Karpas-422 (cell line): ENCODE results near the gene DOCK4. TPM values are rescaled to one million over a fixed set of nuclear protein-coding genes. Genes with fewer than 3 reads are reported as not detected.

Source experiments
- DNase-seq: peaks from one replicate; pipeline ENCODE4 v3.0.0-alpha.2; 2015
- H2AFZ ChIP-seq: fragments of 200-600 bp; sonication (generic); 2 replicates; pipeline ENCODE4 v1.6.1; 2014; ENCODE audit warnings: antibody characterized with exemption, low read length, mixed read lengths
- H3K27ac ChIP-seq: fragments of 200-600 bp; sonication (generic); 2 replicates; pipeline ENCODE4 v1.5.1; 2014; ENCODE audit warnings: mild to moderate bottlenecking, low read length, moderate library complexity
- H3K27me3 ChIP-seq: fragments of 200-600 bp; sonication (generic); 2 replicates; pipeline ENCODE4 v1.6.1; 2014; ENCODE audit warnings: low read length, mixed read lengths
- H3K36me3 ChIP-seq: fragments of 200-600 bp; sonication (generic); 2 replicates; pipeline ENCODE4 v1.6.1; 2014; ENCODE audit warnings: low read length, mixed read lengths; ENCODE audit not compliant: insufficient read depth
- H3K4me1 ChIP-seq: fragments of 200-600 bp; sonication (generic); 2 replicates; pipeline ENCODE4 v1.6.1; 2014; ENCODE audit warnings: mild to moderate bottlenecking, low read length, mixed read lengths
- H3K4me2 ChIP-seq: fragments of 200-600 bp; sonication (generic); 2 replicates; pipeline ENCODE4 v1.6.1; 2014; ENCODE audit warnings: low read length, low read depth, mild to moderate bottlenecking; ENCODE audit not compliant: poor library complexity, severe bottlenecking
- H3K4me3 ChIP-seq: fragments of 200-600 bp; sonication (generic); 2 replicates; pipeline ENCODE4 v1.5.1; 2014; ENCODE audit warnings: mild to moderate bottlenecking, antibody characterized with exemption, low read length, mixed read lengths
- H3K79me2 ChIP-seq: fragments of 200-600 bp; sonication (generic); 2 replicates; pipeline ENCODE4 v1.6.1; 2014; ENCODE audit warnings: mild to moderate bottlenecking, low read length, mixed read lengths
- H3K9ac ChIP-seq: fragments of 200-600 bp; sonication (generic); 2 replicates; pipeline ENCODE4 v1.6.0; 2014; ENCODE audit warnings: low read length
- H3K9me2 ChIP-seq: fragments of 200-600 bp; sonication (generic), shearing (Covaris generic); replicated peaks from 2 replicates; pipeline ENCODE4 v1.6.0; 2014; ENCODE audit warnings: mild to moderate bottlenecking, low read length, moderate library complexity; ENCODE audit not compliant: insufficient read depth
- H3K9me3 ChIP-seq: fragments of 300-700, 200-600 bp; sonication (generic); 2 replicates; pipeline ENCODE4 v1.6.1; 2014; ENCODE audit warnings: low read length, mixed read lengths
- H4K20me1 ChIP-seq: fragments of 200-600 bp; sonication (generic); 2 replicates; pipeline ENCODE4 v1.6.1; 2014; ENCODE audit warnings: mild to moderate bottlenecking, antibody characterized with exemption, low read length, low read depth; ENCODE audit not compliant: insufficient read depth
- total RNA-seq: library from RNA; depleted of rRNA; stranded (reverse); fragments of >200 nt; shearing (Covaris generic); gene quantifications from 2 replicates; pipeline ENCODE4 v1.2.3, GENCODE V29; 2014; ENCODE audit warnings: low replicate concordance

Gene DOCK4
- total RNA-seq, 1 experiment from 2014 or later, result 0.07 TPM

DNA sequence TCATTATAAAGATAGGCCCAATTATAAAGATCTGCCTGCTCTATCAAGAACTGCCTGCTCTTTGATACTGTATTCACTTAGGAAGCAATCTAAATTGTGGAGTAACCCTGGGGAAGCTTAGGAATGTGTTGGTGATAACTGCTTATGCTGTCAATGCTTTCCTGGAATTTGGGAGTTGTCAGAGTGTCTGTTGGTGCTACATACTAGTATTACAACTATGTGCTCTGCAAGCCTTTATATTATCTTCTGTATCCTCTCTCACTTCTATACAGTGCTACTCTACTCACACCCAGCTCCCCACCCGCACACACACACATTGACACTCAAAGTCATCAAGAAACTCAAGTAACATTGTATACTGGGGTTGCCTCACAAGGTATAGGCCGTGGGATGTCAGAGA, 6.4 kb upstream of the DOCK4 start:
- Histone ChIP-seq H3K9me2 (no peaks in the 10 kb centered on the region), H3K4me1 (peaks cover 2% of the 10 kb centered on the region), H3K36me3 (no peaks in the 10 kb centered on the region), H2AFZ (no peak overlapping the region), H3K9me3 (no peaks in the 10 kb centered on the region), H3K27ac (no peak overlapping the region), H3K27me3 (no peaks in the 10 kb centered on the region), H3K4me2 (no peak overlapping the region), H3K9ac (no peak overlapping the region), H3K4me3 (no peak overlapping the region), H3K79me2 (peaks cover 8% of the 10 kb centered on the region; the same call in 1 of the 2 replicates), H4K20me1 (peaks cover 55% of the 10 kb centered on the region)
- DNase-seq, result no peak

- H3K4me2 ChIP-seq, result no peak overlapping the region
- no peaks in the 10 kb centered on the region for H3K9me3 ChIP-seq
- H3K9ac ChIP-seq, result no peak overlapping the region
- H3K27ac ChIP-seq, result no peak overlapping the region
- H2AFZ ChIP-seq, result no peak overlapping the region
- H4K20me1 ChIP-seq, result peaks cover 51% of the 10 kb centered on the region
- peaks cover 16% of the 10 kb centered on the region; the same call in 1 of the 2 replicates for H3K79me2 ChIP-seq
- H3K4me1 ChIP-seq, result peaks cover 6% of the 10 kb centered on the region
- DNase-seq, result no peak
- H3K9me2 ChIP-seq, result no peaks in the 10 kb centered on the region
- H3K36me3 ChIP-seq, result no peaks in the 10 kb centered on the region
- H3K27me3 ChIP-seq, result no peaks in the 10 kb centered on the region
- no peak overlapping the region for H3K4me3 ChIP-seq
Measured at GRCh38 chr7:112211348-112211907, 5.2 kb upstream of the DOCK4 start.

DNA sequence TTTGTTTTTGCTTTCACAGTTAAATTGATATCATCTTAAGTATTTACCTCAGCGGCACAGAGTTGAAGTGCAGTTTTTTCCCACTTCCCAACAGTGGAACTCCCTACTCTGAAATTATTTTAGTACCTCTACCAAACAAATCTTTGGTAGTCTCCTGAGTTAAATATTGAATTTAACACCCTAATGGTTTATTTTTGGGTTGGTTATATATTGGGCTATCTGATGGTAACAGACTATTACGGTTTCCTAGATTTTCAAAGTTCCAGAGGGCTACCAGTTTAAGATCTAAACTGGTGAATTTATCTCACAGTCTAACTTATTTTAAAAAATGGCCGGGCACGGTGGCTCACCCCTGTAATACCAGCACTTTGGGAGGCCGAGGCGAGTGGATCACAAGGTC, 1.6 kb upstream of the DOCK4 start:
- peaks cover 22% of the 10 kb centered on the region for H3K4me1 ChIP-seq
- no peak for DNase-seq
- H3K36me3 ChIP-seq, result no peaks in the 10 kb centered on the region
- H3K4me2 ChIP-seq, result peak overlapping the region; percentile 97
- no peak overlapping the region for H2AFZ ChIP-seq
- peaks cover 21% of the 10 kb centered on the region for H4K20me1 ChIP-seq
- H3K4me3 ChIP-seq, result peak overlapping the region; percentile 98
- H3K27me3 ChIP-seq, result no peaks in the 10 kb centered on the region; the same call in 1 of the 2 replicates
- H3K79me2 ChIP-seq, result peaks cover 11% of the 10 kb centered on the region; the same call in 1 of the 2 replicates
- no peak overlapping the region for H3K9ac ChIP-seq
- no peak overlapping the region for H3K27ac ChIP-seq
- no peaks in the 10 kb centered on the region for H3K9me3 ChIP-seq
- H3K9me2 ChIP-seq, result no peaks in the 10 kb centered on the region

DNA sequence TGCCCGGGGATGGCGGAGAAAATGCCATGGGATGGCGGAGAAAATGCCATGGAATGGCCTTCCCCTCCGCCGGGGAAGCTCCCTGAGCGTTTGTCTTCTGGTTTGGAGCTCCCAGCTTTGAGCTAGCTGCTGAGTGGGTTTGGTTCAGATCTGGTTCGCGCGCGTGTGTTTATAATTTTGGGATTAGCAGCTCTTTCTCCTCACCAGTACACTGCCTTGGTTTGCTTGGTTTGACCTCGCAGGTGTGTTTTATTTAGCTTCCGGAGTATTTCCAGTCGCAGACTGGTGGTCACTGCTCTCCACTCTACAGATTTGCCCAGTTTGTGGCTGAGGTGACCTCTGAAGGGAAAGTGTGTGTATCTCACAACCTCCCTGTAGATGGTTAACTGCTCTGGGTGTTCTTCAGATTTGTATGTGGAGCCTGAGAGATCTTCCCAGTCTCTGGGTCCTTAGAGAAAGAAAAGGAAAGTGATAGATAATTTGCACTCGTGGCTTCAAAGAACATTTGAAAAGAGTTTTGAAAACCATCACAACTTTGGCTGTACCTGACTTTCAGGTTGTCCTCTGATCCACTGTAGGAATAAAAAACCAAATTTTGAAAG, 893 bp upstream of the DOCK4 start:
- Histone ChIP-seq H3K36me3 (no peaks in the 10 kb centered on the region), H3K4me3 (peak overlapping the region; percentile 98), H3K27me3 (no peaks in the 10 kb centered on the region; the same call in 1 of the 2 replicates), H3K9me3 (no peaks in the 10 kb centered on the region), H2AFZ (peak overlapping the region; percentile 94), H3K27ac (no peak overlapping the region), H4K20me1 (peaks cover 15% of the 10 kb centered on the region), H3K4me2 (peak overlapping the region; percentile 97), H3K9me2 (no peaks in the 10 kb centered on the region), H3K9ac (peak overlapping the region; percentile 84), H3K4me1 (peaks cover 23% of the 10 kb centered on the region), H3K79me2 (peaks cover 11% of the 10 kb centered on the region; the same call in 1 of the 2 replicates)
- DNase-seq, result peak; percentile 41

DNA sequence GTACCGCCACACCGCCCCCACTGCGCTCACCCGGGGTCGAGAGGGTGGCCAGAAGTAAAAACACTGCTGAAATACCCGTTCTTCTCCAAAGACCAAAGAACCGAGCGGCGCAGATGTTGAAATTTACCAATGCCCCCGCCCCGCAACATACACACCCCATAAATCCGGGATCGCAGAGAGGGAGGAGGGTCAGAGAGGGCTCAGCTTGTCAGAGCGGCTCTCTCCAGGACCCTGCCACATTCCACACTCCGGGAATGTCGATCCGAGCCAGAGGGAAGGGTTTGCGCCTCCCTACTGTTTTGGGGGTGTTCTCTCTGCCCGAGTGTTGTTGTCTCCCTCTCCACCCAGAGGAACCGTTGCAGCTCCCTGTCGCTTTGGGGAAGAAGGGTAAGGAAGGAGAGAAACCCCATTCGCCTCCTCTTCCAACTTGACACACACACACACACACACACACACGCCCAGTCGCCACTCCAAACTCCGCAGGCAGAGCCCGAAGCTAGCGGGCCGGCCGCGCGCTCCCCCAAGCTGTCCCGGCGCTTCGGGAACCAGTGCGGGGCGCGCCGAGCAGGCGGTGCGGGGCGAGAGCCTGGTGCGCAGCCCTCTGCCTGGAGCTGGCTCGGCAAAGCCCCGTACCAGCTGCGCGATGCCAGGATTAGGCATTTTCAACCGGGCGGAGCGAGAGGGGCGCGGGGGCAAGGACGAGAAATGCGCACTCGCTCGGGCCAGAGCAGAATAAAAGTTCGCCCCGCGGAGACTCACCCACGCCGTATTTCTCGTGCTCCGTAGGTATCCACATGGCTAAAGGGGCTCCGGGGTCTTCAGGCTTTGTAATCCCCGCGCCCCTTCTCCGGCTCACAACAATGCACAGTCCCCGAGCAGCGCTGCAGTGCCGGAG, 609 bp downstream of the DOCK4 start:
- Histone ChIP-seq H3K9me3 (no peaks in the 10 kb centered on the region), H3K4me2 (peak overlapping the region; percentile 97), H3K9me2 (no peaks in the 10 kb centered on the region), H3K4me1 (peaks cover 23% of the 10 kb centered on the region), H2AFZ (peak overlapping the region; percentile 98), H3K9ac (peak overlapping the region; percentile 66), H3K79me2 (peaks cover 11% of the 10 kb centered on the region; the same call in 1 of the 2 replicates), H3K4me3 (peak overlapping the region; percentile 98), H3K27ac (no peak overlapping the region), H4K20me1 (peaks cover 1% of the 10 kb centered on the region; the same call in 1 of the 2 replicates), H3K36me3 (no peaks in the 10 kb centered on the region), H3K27me3 (no peaks in the 10 kb centered on the region; the same call in 1 of the 2 replicates)
- DNase-seq, result peak; percentile 63

- H2AFZ ChIP-seq, result peak overlapping the region; percentile 98; the same call in 1 of the 2 replicates
- no peaks in the 10 kb centered on the region for H3K36me3 ChIP-seq
- H4K20me1 ChIP-seq, result no peaks in the 10 kb centered on the region
- H3K9me3 ChIP-seq, result no peaks in the 10 kb centered on the region
- peak overlapping the region; percentile 97 for H3K4me2 ChIP-seq
- H3K4me1 ChIP-seq, result peaks cover 23% of the 10 kb centered on the region
- peak overlapping the region; percentile 98 for H3K4me3 ChIP-seq
- no peak overlapping the region for H3K27ac ChIP-seq
- H3K27me3 ChIP-seq, result no peaks in the 10 kb centered on the region; the same call in 1 of the 2 replicates
- H3K9me2 ChIP-seq, result no peaks in the 10 kb centered on the region
- peaks cover 11% of the 10 kb centered on the region; the same call in 1 of the 2 replicates for H3K79me2 ChIP-seq
- peak overlapping the region; percentile 66 for H3K9ac ChIP-seq
- peak; percentile 42 for DNase-seq
Measured at GRCh38 chr7:112204499-112205342, 1.5 kb downstream of the DOCK4 start.

DNA sequence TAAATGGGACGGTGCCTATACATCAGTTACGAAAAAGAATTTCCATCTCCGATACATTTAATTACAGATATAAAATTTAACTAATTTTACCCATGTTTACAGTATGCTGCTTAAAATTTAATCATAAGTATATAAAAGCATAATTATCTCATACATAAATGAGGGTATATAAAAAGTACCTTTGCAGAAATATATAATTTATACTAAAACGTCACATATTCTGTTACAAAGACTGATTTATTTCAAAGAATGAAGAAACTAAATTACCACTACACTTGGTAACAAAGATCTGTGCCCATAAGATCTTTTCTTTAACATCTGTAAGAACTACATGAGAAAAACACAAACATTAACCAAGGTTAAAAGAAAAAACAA, 2.8 kb downstream of the DOCK4 start:
- H3K4me2 ChIP-seq, result no peak overlapping the region
- H3K9ac ChIP-seq, result no peak overlapping the region
- H3K27me3 ChIP-seq, result no peaks in the 10 kb centered on the region; the same call in 1 of the 2 replicates

More for the DNA sequence above, 2.8 kb downstream of the DOCK4 start:
- H3K4me1 ChIP-seq, result peaks cover 23% of the 10 kb centered on the region
- H3K9me3 ChIP-seq, result no peaks in the 10 kb centered on the region
- H3K79me2 ChIP-seq, result peaks cover 11% of the 10 kb centered on the region; the same call in 1 of the 2 replicates
- H3K36me3 ChIP-seq, result no peaks in the 10 kb centered on the region
- H3K27ac ChIP-seq, result no peak overlapping the region
- H2AFZ ChIP-seq, result no peak overlapping the region
- H4K20me1 ChIP-seq, result no peaks in the 10 kb centered on the region
- H3K9me2 ChIP-seq, result no peaks in the 10 kb centered on the region
- no peak overlapping the region for H3K4me3 ChIP-seq
- no peak for DNase-seq
